Sigmoid colon (tissue), 4 donors: ENCODE measurements around the gene MRGPRD.

Experiments
- POLR2A ChIP-seq, 2 donors: fragments of 450-650 bp; IDR thresholded peaks; one replicate each; pipeline ENCODE4 v1.6.1; 2016; ENCODE audit warnings: antibody characterized with exemption in 2 of 2, mild to moderate bottlenecking in 2 of 2, moderate library complexity in 2 of 2
- POLR2AphosphoS5 ChIP-seq, 4 donors: sonication (generic); formaldehyde crosslinking; IDR thresholded peaks; one replicate each; pipeline ENCODE4 v1.6.1; 2017; ENCODE audit warnings: antibody characterized with exemption in 4 of 4
- TF ChIP-seq, protein P1 (sequence below), 4 experiments: fragments of 450-650 bp in 3 of 4; fragments of 200-600 bp in 1 of 4; IDR thresholded peaks; one replicate each; pipeline ENCODE4 v1.5.1; 2016 to 2019; ENCODE audit warnings: antibody characterized with exemption in 4 of 4, mild to moderate bottlenecking in 3 of 4, moderate library complexity in 2 of 4

DNA sequence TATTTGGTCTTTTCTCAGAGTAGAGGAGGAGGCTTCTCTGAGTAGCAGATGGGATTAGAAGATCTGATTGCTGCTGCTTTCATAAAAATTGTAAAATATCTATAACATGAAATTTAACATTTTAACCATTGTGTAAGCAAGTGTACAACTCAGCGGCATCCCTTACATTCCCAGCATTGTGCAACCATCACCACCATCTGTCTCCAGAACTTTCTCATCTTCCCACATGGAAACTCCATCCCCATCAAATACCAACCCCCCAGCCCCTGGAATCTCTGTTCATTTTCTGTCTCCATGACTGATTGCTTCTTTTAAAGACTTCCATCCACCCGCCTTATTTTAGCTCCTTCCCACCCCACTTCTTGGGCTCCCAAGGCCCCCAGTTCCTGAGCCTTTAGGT is 32.3 kb downstream of the MRGPRD start:
- TF ChIP-seq, protein P1, sequence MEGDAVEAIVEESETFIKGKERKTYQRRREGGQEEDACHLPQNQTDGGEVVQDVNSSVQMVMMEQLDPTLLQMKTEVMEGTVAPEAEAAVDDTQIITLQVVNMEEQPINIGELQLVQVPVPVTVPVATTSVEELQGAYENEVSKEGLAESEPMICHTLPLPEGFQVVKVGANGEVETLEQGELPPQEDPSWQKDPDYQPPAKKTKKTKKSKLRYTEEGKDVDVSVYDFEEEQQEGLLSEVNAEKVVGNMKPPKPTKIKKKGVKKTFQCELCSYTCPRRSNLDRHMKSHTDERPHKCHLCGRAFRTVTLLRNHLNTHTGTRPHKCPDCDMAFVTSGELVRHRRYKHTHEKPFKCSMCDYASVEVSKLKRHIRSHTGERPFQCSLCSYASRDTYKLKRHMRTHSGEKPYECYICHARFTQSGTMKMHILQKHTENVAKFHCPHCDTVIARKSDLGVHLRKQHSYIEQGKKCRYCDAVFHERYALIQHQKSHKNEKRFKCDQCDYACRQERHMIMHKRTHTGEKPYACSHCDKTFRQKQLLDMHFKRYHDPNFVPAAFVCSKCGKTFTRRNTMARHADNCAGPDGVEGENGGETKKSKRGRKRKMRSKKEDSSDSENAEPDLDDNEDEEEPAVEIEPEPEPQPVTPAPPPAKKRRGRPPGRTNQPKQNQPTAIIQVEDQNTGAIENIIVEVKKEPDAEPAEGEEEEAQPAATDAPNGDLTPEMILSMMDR (IDR thresholded peaks at IDR 0.05), result no peak
- no peak for TF ChIP-seq POLR2AphosphoS5 (IDR thresholded peaks at IDR 0.05)
- no peak for TF ChIP-seq POLR2A (IDR thresholded peaks at IDR 0.05)
